MM.1S (cell line): ENCODE measurements around the gene GDPGP1.

ENCODE experiments used
- EZH2 ChIP-seq: fragments of 300-600 bp; sonication (generic); optimal IDR thresholded peaks from 2 replicates; pipeline ENCODE3; 2017; ENCODE audit warnings: low read depth, mild to moderate bottlenecking, antibody characterized with exemption, low read length, mixed read lengths
- EZH2phosphoT487 ChIP-seq: fragments of 300-600 bp; sonication (generic); IDR thresholded peaks from 2 replicates; pipeline ENCODE4 v1.6.1; 2018; ENCODE audit warnings: antibody characterized with exemption, low read length
- TF ChIP-seq, protein P1 (sequence below): fragments of 300-600 bp; sonication (generic); IDR thresholded peaks from 2 replicates; pipeline ENCODE4 v1.5.1; 2016; ENCODE audit warnings: antibody characterized with exemption, low read length, mixed read lengths

DNA sequence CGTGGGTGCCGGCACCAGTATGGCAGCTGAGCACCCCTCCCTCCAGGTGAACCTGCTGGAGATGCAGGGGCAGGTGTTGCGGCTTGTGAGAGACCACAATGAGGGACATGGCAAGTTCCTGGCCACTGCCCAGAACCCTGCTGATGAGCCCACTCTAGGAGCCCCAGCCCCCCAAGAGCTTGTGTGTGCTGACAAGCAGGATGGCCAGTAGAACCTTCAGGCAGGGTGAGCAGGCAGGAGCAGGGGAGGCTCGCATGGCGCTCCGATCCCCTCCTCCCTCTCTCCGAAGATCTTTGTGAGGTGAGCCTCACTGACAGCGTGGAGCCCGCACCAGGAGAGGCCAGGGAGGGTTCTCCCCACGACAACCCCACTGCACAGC is 61.2 kb downstream of the GDPGP1 start:
- no peak for TF ChIP-seq EZH2phosphoT487
- TF ChIP-seq, protein P1, sequence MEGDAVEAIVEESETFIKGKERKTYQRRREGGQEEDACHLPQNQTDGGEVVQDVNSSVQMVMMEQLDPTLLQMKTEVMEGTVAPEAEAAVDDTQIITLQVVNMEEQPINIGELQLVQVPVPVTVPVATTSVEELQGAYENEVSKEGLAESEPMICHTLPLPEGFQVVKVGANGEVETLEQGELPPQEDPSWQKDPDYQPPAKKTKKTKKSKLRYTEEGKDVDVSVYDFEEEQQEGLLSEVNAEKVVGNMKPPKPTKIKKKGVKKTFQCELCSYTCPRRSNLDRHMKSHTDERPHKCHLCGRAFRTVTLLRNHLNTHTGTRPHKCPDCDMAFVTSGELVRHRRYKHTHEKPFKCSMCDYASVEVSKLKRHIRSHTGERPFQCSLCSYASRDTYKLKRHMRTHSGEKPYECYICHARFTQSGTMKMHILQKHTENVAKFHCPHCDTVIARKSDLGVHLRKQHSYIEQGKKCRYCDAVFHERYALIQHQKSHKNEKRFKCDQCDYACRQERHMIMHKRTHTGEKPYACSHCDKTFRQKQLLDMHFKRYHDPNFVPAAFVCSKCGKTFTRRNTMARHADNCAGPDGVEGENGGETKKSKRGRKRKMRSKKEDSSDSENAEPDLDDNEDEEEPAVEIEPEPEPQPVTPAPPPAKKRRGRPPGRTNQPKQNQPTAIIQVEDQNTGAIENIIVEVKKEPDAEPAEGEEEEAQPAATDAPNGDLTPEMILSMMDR: no peak
- no peak for TF ChIP-seq EZH2
